ENCODE results near the gene CENPH.
"Not testable (repeated sequence)": the region's sequence is repeated elsewhere in the genome, so short reads cannot be mapped to it uniquely, and the experiment has no call there.

DNA sequence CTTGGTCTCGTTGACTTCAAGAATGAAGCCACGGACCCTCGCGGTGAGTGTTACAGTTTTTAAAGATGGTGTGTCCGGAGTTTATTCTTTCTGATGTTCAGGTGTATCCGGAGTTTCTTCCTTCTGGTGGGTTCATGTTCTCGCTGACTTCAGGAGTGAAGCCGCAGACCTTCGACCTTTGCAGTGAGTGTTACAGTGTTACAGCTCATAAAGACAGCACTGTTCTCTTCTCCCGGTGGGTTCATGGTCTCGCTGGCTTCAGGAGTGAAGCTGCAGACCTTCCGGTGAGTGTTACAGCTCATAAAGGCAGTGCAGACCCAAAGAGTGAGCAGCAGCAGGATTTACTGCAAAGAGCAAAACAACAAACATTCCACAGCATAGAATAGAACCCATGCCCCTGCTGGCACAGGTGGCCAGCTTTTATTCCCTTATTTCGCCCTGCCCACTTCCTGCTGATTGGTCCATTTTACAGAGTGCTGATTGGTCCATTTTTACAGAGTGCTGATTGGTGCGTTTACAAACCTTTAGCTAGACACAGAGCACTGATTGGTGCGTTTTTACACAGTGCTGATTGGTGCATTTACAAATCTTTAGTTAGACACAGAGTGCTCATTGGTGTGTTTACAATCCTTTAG lies 7.6 kb upstream of the CENPH start:
- TF ChIP-seq, protein P1, sequence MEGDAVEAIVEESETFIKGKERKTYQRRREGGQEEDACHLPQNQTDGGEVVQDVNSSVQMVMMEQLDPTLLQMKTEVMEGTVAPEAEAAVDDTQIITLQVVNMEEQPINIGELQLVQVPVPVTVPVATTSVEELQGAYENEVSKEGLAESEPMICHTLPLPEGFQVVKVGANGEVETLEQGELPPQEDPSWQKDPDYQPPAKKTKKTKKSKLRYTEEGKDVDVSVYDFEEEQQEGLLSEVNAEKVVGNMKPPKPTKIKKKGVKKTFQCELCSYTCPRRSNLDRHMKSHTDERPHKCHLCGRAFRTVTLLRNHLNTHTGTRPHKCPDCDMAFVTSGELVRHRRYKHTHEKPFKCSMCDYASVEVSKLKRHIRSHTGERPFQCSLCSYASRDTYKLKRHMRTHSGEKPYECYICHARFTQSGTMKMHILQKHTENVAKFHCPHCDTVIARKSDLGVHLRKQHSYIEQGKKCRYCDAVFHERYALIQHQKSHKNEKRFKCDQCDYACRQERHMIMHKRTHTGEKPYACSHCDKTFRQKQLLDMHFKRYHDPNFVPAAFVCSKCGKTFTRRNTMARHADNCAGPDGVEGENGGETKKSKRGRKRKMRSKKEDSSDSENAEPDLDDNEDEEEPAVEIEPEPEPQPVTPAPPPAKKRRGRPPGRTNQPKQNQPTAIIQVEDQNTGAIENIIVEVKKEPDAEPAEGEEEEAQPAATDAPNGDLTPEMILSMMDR (IDR thresholded peaks at IDR 0.05) = not testable (repeated sequence)
- TF ChIP-seq EZH2 (IDR thresholded peaks at IDR 0.05; ENCODE audit: borderline replicate concordance, insufficient read depth, low read depth, low read length, poor library complexity, severe bottlenecking) = not testable (repeated sequence)

All from B cell (primary cell).